GM18870 (cell line): ENCODE measurements around the gene SLC39A5.
"Not testable (repeated sequence)": the region's sequence is repeated elsewhere in the genome, so short reads cannot be mapped to it uniquely, and the experiment has no call there.

Experiments used
- ATAC-seq: cut with Tn5 transposase; IDR thresholded peaks from one replicate; pipeline ENCODE4 v1.9.1; 2021; ENCODE audit warnings: moderate library complexity; ENCODE audit not compliant: unreplicated experiment

Gene SLC39A5

GRCh38 chr12:56229916-56230431 lies at the start of gene SLC39A5:
TSS of gene SLC39A5 (plus strand) at chr12:56230051. CDS start at chr12:56231275, 1,224 bp downstream.
- ATAC-seq: no peak

GRCh38 chr12:56186957-56187356 lies 42.9 kb upstream of the SLC39A5 start:
- no peak for ATAC-seq

- no peak for ATAC-seq
Measured at GRCh38 chr12:56188131-56188777, 41.6 kb upstream of the SLC39A5 start.

GRCh38 chr12:56188778-56189098 lies 41.1 kb upstream of the SLC39A5 start:
- no peak for ATAC-seq

GRCh38 chr12:56189099-56189917 lies 40.5 kb upstream of the SLC39A5 start, which contains the start of gene SMARCC2:
TSS of gene SMARCC2 (minus strand) at chr12:56189483. CDS start at chr12:56189461, 22 bp downstream.
- no peak for ATAC-seq

GRCh38 chr12:56189918-56190694 lies 39.7 kb upstream of the SLC39A5 start:
- ATAC-seq: no peak

- ATAC-seq: no peak
Measured at GRCh38 chr12:56190695-56191155, 39.1 kb upstream of the SLC39A5 start.

GRCh38 chr12:56192582-56192981 lies 37.3 kb upstream of the SLC39A5 start:
- ATAC-seq: no peak

- no peak for ATAC-seq
Measured at GRCh38 chr12:56193025-56193578, 36.7 kb upstream of the SLC39A5 start.

GRCh38 chr12:56196818-56197550 lies 32.9 kb upstream of the SLC39A5 start:
- ATAC-seq: not testable (repeated sequence)

- ATAC-seq: no peak
Measured at GRCh38 chr12:56197921-56198635, 31.8 kb upstream of the SLC39A5 start.

- no peak for ATAC-seq
Measured at GRCh38 chr12:56198836-56199235, 31.0 kb upstream of the SLC39A5 start.

GRCh38 chr12:56202366-56202765 lies 27.5 kb upstream of the SLC39A5 start:
- no peak for ATAC-seq

GRCh38 chr12:56202838-56203237 lies 27.0 kb upstream of the SLC39A5 start:
- ATAC-seq: no peak

GRCh38 chr12:56204275-56204674 lies 25.6 kb upstream of the SLC39A5 start:
- no peak for ATAC-seq

GRCh38 chr12:56205445-56205844 lies 24.4 kb upstream of the SLC39A5 start:
- ATAC-seq: no peak

- ATAC-seq: no peak
Measured at GRCh38 chr12:56206452-56207166, 23.2 kb upstream of the SLC39A5 start.

- no peak for ATAC-seq
Measured at GRCh38 chr12:56208006-56208405, 21.8 kb upstream of the SLC39A5 start.

GRCh38 chr12:56212361-56212760 lies 17.5 kb upstream of the SLC39A5 start:
- no peak for ATAC-seq
